Stomach smooth muscle (tissue), 2 donors: Measurements from ENCODE around the gene PKHD1.

Source experiments
- H3K27ac ChIP-seq: one replicate; pipeline ENCODE4 v1.7.0; 2013; ENCODE audit warnings: mild to moderate bottlenecking, low read length, inconsistent platforms
- H3K27me3 ChIP-seq, 2 donors: one replicate each; pipeline ENCODE4 v1.7.0; 2013; ENCODE audit warnings: low read length in 2 of 2; ENCODE audit not compliant: insufficient read depth in 2 of 2, control insufficient read depth in 1 of 2
- H3K36me3 ChIP-seq, 2 donors: one replicate each; pipeline ENCODE4 v1.7.0; 2013; ENCODE audit warnings: low read length in 2 of 2; ENCODE audit not compliant: control insufficient read depth in 2 of 2, insufficient read depth in 2 of 2
- H3K4me1 ChIP-seq: one replicate; pipeline ENCODE4 v1.7.0; 2013; ENCODE audit warnings: low read length; ENCODE audit not compliant: control insufficient read depth, insufficient read depth
- H3K4me3 ChIP-seq, 2 donors: one replicate each; pipeline ENCODE4 v1.7.0; 2013; ENCODE audit warnings: low read length in 2 of 2
- H3K9ac ChIP-seq, 2 donors: one replicate each; pipeline ENCODE4 v1.7.0; 2013; ENCODE audit warnings: low read length in 2 of 2, mild to moderate bottlenecking in 1 of 2
- H3K9me3 ChIP-seq, 2 donors: one replicate each; pipeline ENCODE4 v1.7.0; 2013; ENCODE audit warnings: low read length in 2 of 2; ENCODE audit not compliant: control insufficient read depth in 2 of 2
- donor health status: healthy.
- donor health status: Pancreatic carcinoma.

The PKHD1 gene

GRCh38 chr6:52046456-52046855 is 41.0 kb downstream of the PKHD1 start:
- no peaks in the 10 kb centered on the region for H3K4me1 ChIP-seq
- no peak overlapping the region for H3K27ac ChIP-seq
- H3K4me3 ChIP-seq = no peak overlapping the region
- no peak overlapping the region for H3K9ac ChIP-seq
- no peaks in the 10 kb centered on the region for H3K27me3 ChIP-seq
- no peaks in the 10 kb centered on the region for H3K9me3 ChIP-seq
- H3K36me3 ChIP-seq = no peaks in the 10 kb centered on the region

- no peak overlapping the region for H3K9ac ChIP-seq
- no peak overlapping the region for H3K27ac ChIP-seq
- H3K4me3 ChIP-seq = no peak overlapping the region
- H3K4me1 ChIP-seq = no peaks in the 10 kb centered on the region
- no peaks in the 10 kb centered on the region for H3K36me3 ChIP-seq
- no peaks in the 10 kb centered on the region for H3K27me3 ChIP-seq
- no peaks in the 10 kb centered on the region for H3K9me3 ChIP-seq
Observed at GRCh38 chr6:52045481-52045880, 41.9 kb downstream of the PKHD1 start.

GRCh38 chr6:52045033-52045432 is 42.4 kb downstream of the PKHD1 start:
- H3K9me3 ChIP-seq = no peaks in the 10 kb centered on the region
- no peaks in the 10 kb centered on the region for H3K4me1 ChIP-seq
- no peak overlapping the region for H3K9ac ChIP-seq
- H3K27ac ChIP-seq = no peak overlapping the region
- no peaks in the 10 kb centered on the region for H3K27me3 ChIP-seq
- no peaks in the 10 kb centered on the region for H3K36me3 ChIP-seq
- no peak overlapping the region for H3K4me3 ChIP-seq

GRCh38 chr6:52042141-52042885 is 45.1 kb downstream of the PKHD1 start:
- no peak overlapping the region for H3K4me3 ChIP-seq
- no peaks in the 10 kb centered on the region for H3K4me1 ChIP-seq
- no peak overlapping the region for H3K27ac ChIP-seq
- no peaks in the 10 kb centered on the region for H3K36me3 ChIP-seq
- no peaks in the 10 kb centered on the region for H3K9me3 ChIP-seq
- no peaks in the 10 kb centered on the region for H3K27me3 ChIP-seq
- no peak overlapping the region for H3K9ac ChIP-seq

- Histone ChIP-seq H3K9me3 (no peaks in the 10 kb centered on the region), H3K27me3 (no peaks in the 10 kb centered on the region), H3K9ac (no peak overlapping the region), H3K36me3 (no peaks in the 10 kb centered on the region), H3K4me3 (no peak overlapping the region), H3K4me1 (no peaks in the 10 kb centered on the region), H3K27ac (no peak overlapping the region)
Observed at GRCh38 chr6:52041134-52041533, 46.3 kb downstream of the PKHD1 start.

- H3K4me1 ChIP-seq = no peaks in the 10 kb centered on the region
Observed at GRCh38 chr6:52027699-52028098, 59.7 kb downstream of the PKHD1 start.

GRCh38 chr6:52024451-52025068 is 62.9 kb downstream of the PKHD1 start:
- no peak overlapping the region for H3K4me3 ChIP-seq
- no peaks in the 10 kb centered on the region for H3K4me1 ChIP-seq
- no peak overlapping the region for H3K9ac ChIP-seq
- no peaks in the 10 kb centered on the region for H3K36me3 ChIP-seq
- H3K27me3 ChIP-seq = peaks cover 0 to 6% of the 10 kb centered on the region in 2 donors
- H3K27ac ChIP-seq = no peak overlapping the region
- no peaks in the 10 kb centered on the region for H3K9me3 ChIP-seq

More at GRCh38 chr6:52027699-52028098, 59.7 kb downstream of the PKHD1 start:
- Histone ChIP-seq H3K4me3 (no peak overlapping the region), H3K9me3 (no peaks in the 10 kb centered on the region), H3K36me3 (no peaks in the 10 kb centered on the region), H3K27me3 (peaks cover 0 to 6% of the 10 kb centered on the region in 2 donors), H3K27ac (no peak overlapping the region), H3K9ac (no peak overlapping the region)

- Histone ChIP-seq H3K4me3 (no peak overlapping the region), H3K36me3 (no peaks in the 10 kb centered on the region), H3K27ac (no peak overlapping the region), H3K4me1 (no peaks in the 10 kb centered on the region), H3K9ac (no peak overlapping the region), H3K27me3 (peaks cover 0 to 6% of the 10 kb centered on the region in 2 donors), H3K9me3 (no peaks in the 10 kb centered on the region)
Observed at GRCh38 chr6:52022675-52023074, 64.7 kb downstream of the PKHD1 start.

GRCh38 chr6:52020945-52021570 is 66.4 kb downstream of the PKHD1 start:
- H3K9ac ChIP-seq = no peak overlapping the region
- H3K27me3 ChIP-seq = peaks cover 0 to 6% of the 10 kb centered on the region in 2 donors
- H3K4me3 ChIP-seq = no peak overlapping the region
- H3K27ac ChIP-seq = no peak overlapping the region
- no peaks in the 10 kb centered on the region for H3K9me3 ChIP-seq
- no peaks in the 10 kb centered on the region for H3K4me1 ChIP-seq
- H3K36me3 ChIP-seq = no peaks in the 10 kb centered on the region

- H3K36me3 ChIP-seq = no peaks in the 10 kb centered on the region
- H3K4me1 ChIP-seq = no peaks in the 10 kb centered on the region
- peaks cover 0 to 6% of the 10 kb centered on the region in 2 donors for H3K27me3 ChIP-seq
- H3K27ac ChIP-seq = no peak overlapping the region
- H3K4me3 ChIP-seq = no peak overlapping the region
- no peaks in the 10 kb centered on the region for H3K9me3 ChIP-seq
- H3K9ac ChIP-seq = no peak overlapping the region
Observed at GRCh38 chr6:52019881-52020280, 67.5 kb downstream of the PKHD1 start.

- Histone ChIP-seq H3K4me3 (no peak overlapping the region), H3K36me3 (no peaks in the 10 kb centered on the region), H3K27ac (no peak overlapping the region), H3K4me1 (no peaks in the 10 kb centered on the region), H3K27me3 (no peaks in the 10 kb centered on the region), H3K9ac (no peak overlapping the region), H3K9me3 (no peaks in the 10 kb centered on the region)
Observed at GRCh38 chr6:52019092-52019491, 68.3 kb downstream of the PKHD1 start.
